Fibroblast of gingiva (primary cell): ENCODE measurements around the gene IFNA7.
"Not testable (repeated sequence)": the region's sequence is repeated elsewhere in the genome, so short reads cannot be mapped to it uniquely, and the experiment has no call there.

ENCODE experiments used
- DNase-seq: peaks from one replicate; pipeline ENCODE4 v3.0.0-alpha.2; 2011; ENCODE audit warnings: low read depth

Gene IFNA7

GRCh38 chr9:21174671-21175070 is 27.3 kb downstream of the IFNA7 start:
- DNase-seq = no peak

- DNase-seq = no peak
Observed at GRCh38 chr9:21172156-21172555, 29.8 kb downstream of the IFNA7 start.

- no peak for DNase-seq
Observed at GRCh38 chr9:21171351-21171750, 30.7 kb downstream of the IFNA7 start.

GRCh38 chr9:21166560-21166959 is 35.4 kb downstream of the IFNA7 start, which contains the start of gene IFNA21:
Gene IFNA21 (minus strand): TSS chr9:21166660. CDS start chr9:21166612, 48 bp downstream.
- DNase-seq = not testable (repeated sequence)

- no peak for DNase-seq
Observed at GRCh38 chr9:21165516-21165915, 36.5 kb downstream of the IFNA7 start.

GRCh38 chr9:21160178-21160577 is 41.8 kb downstream of the IFNA7 start:
- no peak for DNase-seq

GRCh38 chr9:21155501-21155900 is 46.5 kb downstream of the IFNA7 start:
- DNase-seq = no peak

- no peak for DNase-seq
Observed at GRCh38 chr9:21154018-21154608, 47.9 kb downstream of the IFNA7 start.

- no peak for DNase-seq
Observed at GRCh38 chr9:21153336-21154017, 48.5 kb downstream of the IFNA7 start.
